IPS-NIHi11 (cell line): ENCODE data around the gene ASTL.

Experiments
- DNase-seq: peaks from one replicate; pipeline ENCODE4 v3.0.0; 2012; ENCODE audit warnings: mixed read lengths, low spot score

The ASTL gene

DNA sequence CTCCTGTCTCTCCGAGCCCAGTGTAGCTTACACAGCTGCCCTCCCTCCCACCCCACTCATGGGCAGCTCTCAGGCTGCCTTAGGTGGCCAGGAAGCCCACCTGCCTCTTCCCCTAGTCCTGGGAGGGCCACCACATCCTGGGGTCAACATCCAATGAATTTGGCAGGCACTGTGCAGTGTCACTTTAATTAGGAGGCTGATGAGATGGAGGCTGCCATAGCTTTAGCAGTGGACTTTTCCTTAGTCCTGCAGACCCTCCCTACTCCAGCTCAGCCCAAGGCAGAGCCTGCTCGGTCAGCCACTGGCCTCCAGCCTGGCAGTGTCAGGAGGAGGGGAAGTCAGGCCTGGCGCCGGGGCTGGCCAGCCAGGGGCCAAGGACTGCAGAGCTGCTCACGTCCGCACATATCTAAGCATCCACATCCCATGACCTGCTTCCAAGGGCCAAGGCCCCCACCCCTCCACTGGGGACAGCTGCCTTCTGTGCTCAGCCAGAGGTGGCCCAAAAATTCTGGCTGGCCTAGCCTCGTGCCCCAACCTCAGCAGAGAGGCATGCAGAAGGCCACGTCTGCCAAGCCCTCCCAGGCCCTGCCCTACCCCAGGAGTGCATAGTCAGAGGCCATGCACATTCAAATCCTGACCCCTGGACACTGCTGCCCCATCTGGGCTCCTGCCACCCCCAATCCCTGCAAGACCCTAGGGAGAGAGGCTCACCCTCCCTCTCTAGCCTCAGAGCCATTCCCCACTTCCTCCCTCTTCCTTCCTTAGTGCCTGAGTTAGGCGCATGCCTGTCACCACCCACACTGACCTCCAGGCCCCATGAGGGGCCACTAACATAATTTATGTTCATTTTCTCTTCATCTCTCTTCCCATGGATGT is 55.0 kb downstream of the ASTL start:
- no peak for DNase-seq

- DNase-seq: no peak
These were observed 55.9 kb downstream of the ASTL start for GRCh38 chr2:96082211-96083063.

- no peak for DNase-seq
These were observed 57.3 kb downstream of the ASTL start for GRCh38 chr2:96081042-96081441.

DNA sequence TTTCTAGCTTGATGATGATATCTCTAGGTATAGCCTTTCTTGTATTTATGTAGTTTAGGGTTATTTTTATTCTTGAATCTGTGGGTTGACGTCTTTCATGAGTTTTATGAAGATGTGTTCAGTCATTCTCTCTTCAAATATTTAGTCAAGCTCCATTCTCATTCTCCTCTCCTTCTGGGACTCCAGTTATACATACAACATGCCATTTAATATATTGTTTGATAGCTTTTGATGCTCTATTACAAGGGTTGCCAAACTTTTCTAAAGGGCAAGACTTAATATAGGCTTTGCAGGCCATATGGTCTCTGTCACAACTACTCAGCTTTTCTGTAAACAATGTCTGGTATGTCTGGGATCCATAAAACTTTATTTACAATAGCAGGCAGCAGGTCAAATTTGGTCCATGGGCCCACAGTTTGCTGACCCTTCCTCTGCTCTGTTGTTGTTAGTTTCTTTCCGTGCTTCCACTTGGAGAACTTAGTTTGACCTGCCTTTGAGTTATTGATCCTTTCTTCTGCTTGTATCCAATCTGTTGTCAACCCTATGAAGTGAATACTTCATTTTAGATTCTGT is 63.0 kb downstream of the ASTL start:
- DNase-seq: no peak

DNA sequence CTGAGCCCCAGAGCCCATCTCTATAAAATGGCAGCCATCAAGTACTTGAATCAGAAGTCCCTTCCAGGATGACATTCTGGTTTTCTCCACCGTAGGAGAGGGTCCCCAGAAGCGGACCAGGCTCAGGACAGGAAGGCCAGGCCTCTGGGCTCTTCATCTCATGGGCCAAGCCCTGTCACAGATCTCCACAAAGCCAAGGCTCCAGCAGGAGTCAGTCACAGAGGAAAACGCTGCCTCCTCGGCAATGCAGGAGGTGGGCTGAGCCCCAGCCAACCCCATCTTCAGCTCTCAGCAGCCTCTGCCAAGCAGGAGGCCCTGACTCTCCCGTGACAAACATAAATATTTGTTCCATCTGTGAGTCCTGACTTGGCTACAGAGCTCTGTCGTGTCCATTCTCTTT is 64.1 kb downstream of the ASTL start:
- DNase-seq: no peak

DNA sequence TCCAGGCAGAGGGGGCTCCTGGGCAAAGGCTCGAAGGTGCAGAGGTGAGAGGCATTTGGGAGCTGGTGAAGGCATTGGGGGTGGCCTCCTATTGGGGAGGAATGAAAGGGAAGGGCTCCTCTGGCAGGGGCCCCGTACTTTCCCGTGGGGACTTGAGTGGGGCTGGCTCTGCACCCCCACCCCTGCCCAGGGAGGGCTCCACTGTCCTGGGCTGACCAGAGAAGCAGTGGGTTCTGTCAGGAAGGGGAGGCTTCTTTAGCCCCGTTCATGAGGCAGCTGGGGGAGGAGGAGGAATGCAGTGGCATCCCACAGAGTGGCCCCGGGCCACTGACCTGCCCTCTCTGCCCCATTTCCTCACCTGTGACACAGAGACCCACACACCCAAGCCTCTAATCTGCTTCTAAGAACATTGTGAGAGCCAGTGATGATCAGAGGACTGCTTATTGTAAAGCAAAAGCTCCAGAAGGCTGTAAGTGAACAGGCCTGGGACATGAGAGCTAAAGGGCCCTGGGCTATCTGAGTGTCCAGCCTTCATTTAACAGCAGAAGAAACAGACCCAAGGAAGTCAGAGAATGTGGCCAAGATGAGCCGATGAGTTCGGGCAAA is 65.0 kb downstream of the ASTL start:
- DNase-seq: no peak
